K562 (cell line): Measurements from ENCODE around the gene VNN1. TPM values are rescaled to one million over a fixed set of nuclear protein-coding genes. Genes with fewer than 3 reads are reported as not detected.

Source experiments
- ATAC-seq: fragments of 200-7000 bp; cut with Tn5 transposase; 3 replicates; pipeline ENCODE4 v1.9.1; 2020; ENCODE audit warnings: moderate library complexity
- BruUV-seq: library from RNA; stranded (reverse); fragments of 400-500 nt; replicated peaks from 2 replicates; lab custom pipeline; 2021; lab: Mats Ljungman, UMichigan
- CTCF ChIA-PET: fragments of 300-600 bp; formaldehyde crosslinking; extraction: SDS; loops from one replicate; lab custom pipeline; 2021; ENCODE audit warnings: low intra/inter-chr PET ratio; lab: Yijun Ruan, JAX
- POLR2A ChIA-PET: fragments of 300-600, 350-650 bp; sonication (Branson Sonifier 250); formaldehyde crosslinking; extraction: SDS; loops from one replicate; lab custom pipeline; 2021; ENCODE audit warnings: antibody characterized with exemption, inconsistent platforms; lab: Yijun Ruan, JAX
- DNase-seq, 4 experiments: peaks; one replicate each; pipeline versions ENCODE4 v3.0.0 to v3.0.0-alpha.2; 2011 to 2018; ENCODE audit warnings: low spot score in 3 of 4, mixed read lengths in 3 of 4; ENCODE audit errors: extremely low read depth in 1 of 4
- FAIRE-seq: peaks from 2 replicates; lab custom pipeline; 2011; peaks lifted over from hg19 to GRCh38; lab: Jason Lieb, UNC
- H2AFZ ChIP-seq: 2 replicates; pipeline ENCODE4 v1.6.0; 2011; ENCODE audit warnings: low read depth, low read length, control low read depth, inconsistent platforms
- H3K27ac ChIP-seq: fragments of 200-600 bp; 3 replicates; pipeline ENCODE4 v1.8.0; 2011; ENCODE audit warnings: low read depth, mild to moderate bottlenecking, control low read depth, inconsistent platforms, low read length, moderate library complexity, mixed read lengths; ENCODE audit errors: extremely low read depth
- H3K27me3 ChIP-seq, 2 experiments: fragments of 300-600 bp in 1 of 2; 2 replicates in 1 of 2; 3 replicates in 1 of 2; pipeline versions ENCODE4 v1.6.0 to v1.8.0; 2011; ENCODE audit warnings: inconsistent platforms in 2 of 2, low read length in 2 of 2, mild to moderate bottlenecking in 1 of 2, mixed read lengths in 1 of 2, moderate library complexity in 1 of 2; ENCODE audit not compliant: control insufficient read depth in 2 of 2, insufficient read depth in 2 of 2
- H3K36me3 ChIP-seq: fragments of 300-600 bp; 3 replicates; pipeline ENCODE4 v1.8.0; 2011; ENCODE audit warnings: mild to moderate bottlenecking, low read length, inconsistent platforms; ENCODE audit not compliant: control insufficient read depth, insufficient read depth
- H3K4me1 ChIP-seq, 2 experiments: fragments of 200-600 bp in 1 of 2; replicated peaks in 1 of 2; 2 replicates in 1 of 2; 3 replicates in 1 of 2; pipeline versions ENCODE4 v1.5.1 to v1.8.0; 2011; ENCODE audit warnings: inconsistent platforms in 2 of 2, low read length in 2 of 2, mild to moderate bottlenecking in 1 of 2, mixed read lengths in 1 of 2, moderate library complexity in 1 of 2; ENCODE audit not compliant: control insufficient read depth in 2 of 2, insufficient read depth in 2 of 2
- H3K4me2 ChIP-seq: 2 replicates; pipeline ENCODE4 v1.6.1; 2011; ENCODE audit warnings: low read length, control low read depth, inconsistent platforms, mixed read lengths; ENCODE audit not compliant: insufficient read depth
- H3K4me3 ChIP-seq: fragments of 200-600 bp; sonication (generic), shearing (Covaris generic); 2 replicates; pipeline ENCODE4 v1.5.1; 2016; ENCODE audit warnings: control low read depth, inconsistent platforms
- H3K79me2 ChIP-seq: fragments of 200-600 bp; 3 replicates; pipeline ENCODE4 v1.8.0; 2011; ENCODE audit warnings: low read length, inconsistent platforms; ENCODE audit not compliant: control insufficient read depth, insufficient read depth
- H3K9ac ChIP-seq, 2 experiments: 2 replicates each; pipeline versions ENCODE4 v1.6.0 to v1.6.1; 2011; ENCODE audit warnings: low read depth in 2 of 2, low read length in 2 of 2, control low read depth in 1 of 2, inconsistent platforms in 1 of 2, mild to moderate bottlenecking in 1 of 2, mixed read lengths in 1 of 2; ENCODE audit not compliant: insufficient read depth in 1 of 2
- H3K9me1 ChIP-seq: one replicate; pipeline ENCODE4 v1.6.0; 2011; ENCODE audit warnings: inconsistent platforms, mild to moderate bottlenecking, low read length, moderate library complexity; ENCODE audit not compliant: control insufficient read depth, insufficient read depth
- H3K9me3 ChIP-seq: replicated peaks from 2 replicates; pipeline ENCODE4 v1.5.1; 2011; ENCODE audit warnings: low read depth, low read length, inconsistent platforms; ENCODE audit not compliant: control insufficient read depth, insufficient read depth
- H4K20me1 ChIP-seq: replicated peaks from 2 replicates; pipeline ENCODE4 v1.6.1; 2011; ENCODE audit warnings: low read length, inconsistent platforms, mixed read lengths; ENCODE audit not compliant: control insufficient read depth, insufficient read depth
- CBFA2T2 ChIP-seq: fragments of 450-650 bp; conservative IDR thresholded peaks from 2 replicates; pipeline ENCODE4 v1.6.1; 2017; ENCODE audit warnings: mild to moderate bottlenecking
- DPF2 ChIP-seq: fragments of 450-650 bp; IDR thresholded peaks from 2 replicates; pipeline ENCODE4 v1.6.1; 2016
- FOXJ2 ChIP-seq: fragments of 200-800 bp; sonication (Bioruptor generic); IDR thresholded peaks from 2 replicates; pipeline ENCODE4 v1.6.1; 2016; ENCODE audit warnings: missing genetic modification characterization, missing compliant biosample characterization
- GABPA ChIP-seq: fragments of 200-800 bp; sonication (Bioruptor generic); conservative IDR thresholded peaks from 2 replicates; pipeline ENCODE4 v1.6.1; 2016; ENCODE audit warnings: low read depth, missing genetic modification characterization, missing compliant biosample characterization
- LCOR ChIP-seq: sonication (generic); formaldehyde crosslinking; IDR thresholded peaks from 2 replicates; pipeline ENCODE4 v1.8.0; 2022; ENCODE audit warnings: mild to moderate bottlenecking, missing genetic modification reagents
- MEF2D ChIP-seq: conservative IDR thresholded peaks from 2 replicates; pipeline ENCODE4 v1.6.1; 2016; ENCODE audit warnings: low read depth, missing genetic modification characterization, missing compliant biosample characterization
- NCOA1 ChIP-seq: fragments of 450-650 bp; IDR thresholded peaks from 2 replicates; pipeline ENCODE4 v1.6.1; 2016; ENCODE audit warnings: low read depth
- NFXL1 ChIP-seq: fragments of 450-650 bp; formaldehyde crosslinking; IDR thresholded peaks from 2 replicates; pipeline ENCODE4 v1.4.0; 2021; ENCODE audit warnings: mild to moderate bottlenecking
- TCF3 ChIP-seq: sonication (generic); formaldehyde crosslinking; IDR thresholded peaks from 2 replicates; pipeline ENCODE4 v1.4.0; 2020; ENCODE audit warnings: mild to moderate bottlenecking, missing genetic modification reagents
- TCFL5 ChIP-seq: fragments of 250-450 bp; sonication (Bioruptor Pico); conservative IDR thresholded peaks from 2 replicates; pipeline ENCODE4 v1.6.1; 2021; ENCODE audit warnings: mild to moderate bottlenecking, moderate library complexity, matching md5 sums
- XRCC5 ChIP-seq: fragments of 200-400 bp; formaldehyde crosslinking; IDR thresholded peaks from 2 replicates; pipeline ENCODE4 v1.6.1; 2017; ENCODE audit warnings: low read depth, mild to moderate bottlenecking, low read length
- ZNF561 ChIP-seq: fragments of 450-650 bp; formaldehyde crosslinking; conservative IDR thresholded peaks from 2 replicates; pipeline ENCODE4 v1.4.0; 2020; ENCODE audit warnings: mild to moderate bottlenecking, moderate library complexity
- ZNF583 ChIP-seq: fragments of 250-450 bp; sonication (Bioruptor Pico); IDR thresholded peaks from 2 replicates; pipeline ENCODE4 v1.4.0; 2020
- WGBS: fragments of 100-300 bp; shearing (Covaris generic); methylation state at CpG from one replicate; pipeline ENCODE4 v1.1.6; 2016; ENCODE audit warnings: low coverage, mixed read lengths; ENCODE audit not compliant: insufficient coverage; ENCODE audit errors: missing lambda C conversion rate; 5-methylcytosine and 5-hydroxymethylcytosine counted together
- in situ Hi-C: fragments of 300-500 bp; cut with MboI; formaldehyde crosslinking; loops from 4 replicates; pipeline ENCODE4 v1.15.0; 2018; ENCODE audit warnings: inconsistent platforms, mixed read lengths
- intact Hi-C: fragments of 100-400 bp; cut with micrococcal nuclease; formaldehyde crosslinking; loops from 2 replicates; pipeline ENCODE4 v1.14.2; 2022
- polyA plus RNA-seq, 8 experiments: library from polyadenylated mRNA; depleted of rRNA in 4 of 8; stranded (reverse) in 5 of 8; unstranded in 3 of 8; fragments of >200 nt; fragmentation: Nextera tagmentation in 2 of 8; fragmentation: Illumina TruSeq in 1 of 8; extraction: Ambion mirVana in 2 of 8; extraction: Trizol in 1 of 8; gene quantifications; 2 replicates each; pipeline versions ENCODE4 v1.2.1 to v1.2.3, GENCODE V29; 2011 to 2014; ENCODE audit warnings: inconsistent platforms in 1 of 8, missing spikeins in 1 of 8
- total RNA-seq, 7 experiments: library from RNA; depleted of rRNA in 6 of 7; stranded (reverse); fragments of >200 nt in 6 of 7; fragmentation: Illumina TruSeq in 2 of 7; extraction: Trizol in 2 of 7; gene quantifications; 2 replicates each; pipeline versions ENCODE4 v1.2.1 to v1.2.3, GENCODE V29; 2011 to 2021; ENCODE audit warnings: low replicate concordance in 1 of 7

Gene VNN1
- total and polyA plus RNA-seq, 9 of the 15 experiments (the other 6 are each of a cell fraction or from before 2014, with no cell fraction given) = not detected

DNA sequence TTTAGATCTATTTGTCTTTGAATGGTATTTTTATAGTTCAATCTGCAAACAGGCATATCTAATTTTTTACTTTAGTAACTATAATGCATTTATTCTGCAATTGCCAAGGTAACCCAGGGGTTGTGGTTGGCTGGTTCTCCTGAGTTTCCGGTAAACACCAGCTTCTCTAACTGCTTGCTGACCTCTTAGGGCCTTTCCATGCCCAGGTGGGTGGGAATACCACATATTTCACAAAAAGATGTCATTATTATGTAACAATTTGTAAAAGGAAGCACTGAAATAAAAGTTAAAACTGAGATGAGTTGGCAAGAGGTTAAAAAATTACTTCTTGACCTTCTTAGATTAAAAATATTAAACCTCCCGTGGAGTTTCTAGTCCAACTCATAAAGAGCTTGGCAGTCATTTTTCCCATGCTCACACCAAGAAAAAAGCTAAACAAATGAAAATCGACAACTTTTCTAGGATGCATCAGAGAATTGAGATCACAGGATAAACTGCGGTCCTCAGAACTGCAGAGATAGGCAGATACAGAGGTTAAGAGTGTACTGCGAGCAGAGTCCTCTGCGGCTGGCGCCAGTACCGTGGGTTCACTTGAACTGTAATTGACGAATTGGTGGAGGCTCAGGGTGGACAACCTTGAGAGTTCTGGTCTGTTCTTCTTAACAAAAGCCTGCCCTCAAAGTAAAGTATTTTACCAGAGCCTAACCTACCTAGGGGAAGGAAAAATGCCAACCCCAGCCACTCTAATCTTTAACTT, 2.2 kb upstream of the VNN1 start:
- Histone ChIP-seq H3K9me3 (no peaks in the 10 kb centered on the region), H2AFZ (no peak overlapping the region), H3K36me3 (no peaks in the 10 kb centered on the region), H4K20me1 (no peaks in the 10 kb centered on the region), H3K79me2 (no peaks in the 10 kb centered on the region), H3K27me3 (peaks cover 0 to 20% of the 10 kb centered on the region in 2 experiments; a peak in 2 of 5 replicates), H3K9ac (no peak overlapping the region), H3K4me3 (no peak overlapping the region), H3K27ac (no peak overlapping the region), H3K4me1 (no peaks in the 10 kb centered on the region), H3K4me2 (no peak overlapping the region), H3K9me1 (no peaks in the 10 kb centered on the region)
- POLR2A ChIA-PET = no interaction called here
- intact Hi-C loops (loop anchor here (2.0 to 5.0 kb wide), 2 partner anchors 44 to 185 kb away; no protein-coding TSS in a partner anchor), in situ Hi-C loops (no loop called here)
- ATAC-seq = no peak
- FAIRE-seq = no peak
- no TSS peak for BruUV-seq
- TF ChIP-seq XRCC5 (no peak), ZNF583 (CRISPR knock-in tag) (no peak), TCF3 (CRISPR knock-in tag) (no peak), TCFL5 (CRISPR knock-in tag) (no peak), GABPA (no peak), NFXL1 (CRISPR knock-in tag) (no peak), ZNF561 (CRISPR knock-in tag) (no peak), NCOA1 (no peak), FOXJ2 (no peak), DPF2 (no peak), CBFA2T2 (no peak), MEF2D (tag) (no peak), LCOR (CRISPR knock-in tag) (no peak)
- CTCF ChIA-PET = no interaction called here
- WGBS = 0% methylated on average over 9 of the region's 9 CpGs
- DNase-seq = no peak
